GM12878 (cell line): ENCODE results near the gene RCOR2. TPM values are rescaled to one million over a fixed set of nuclear protein-coding genes. Genes with fewer than 3 reads are reported as not detected.

Source experiments
- BCL11A ChIP-seq: IDR thresholded peaks from 2 replicates; pipeline ENCODE4 v1.6.1; 2011; ENCODE audit warnings: low read depth, low read length
- BMI1 ChIP-seq: fragments of 450-650 bp; IDR thresholded peaks from 2 replicates; pipeline ENCODE4 v1.6.1; 2016; ENCODE audit warnings: mild to moderate bottlenecking, moderate library complexity, borderline replicate concordance
- FOXK2 ChIP-seq: fragments of 450-650 bp; IDR thresholded peaks from 2 replicates; pipeline ENCODE4 v1.6.1; 2017; ENCODE audit warnings: mild to moderate bottlenecking, moderate library complexity
- HDAC2 ChIP-seq: fragments of 200-600 bp; sonication (generic); IDR thresholded peaks from 2 replicates; pipeline ENCODE4 v1.6.1; 2017
- IKZF1 ChIP-seq: fragments of 450-650 bp; conservative IDR thresholded peaks from 2 replicates; pipeline ENCODE4 v1.6.1; 2017; ENCODE audit warnings: antibody characterized with exemption, mild to moderate bottlenecking
- IRF4 ChIP-seq: IDR thresholded peaks from 2 replicates; pipeline ENCODE4 v1.6.1; 2011; ENCODE audit warnings: low read depth, low read length
- JUNB ChIP-seq: IDR thresholded peaks from 2 replicates; pipeline ENCODE4 v1.6.1; 2016; ENCODE audit warnings: antibody characterized with exemption, mild to moderate bottlenecking
- KDM1A ChIP-seq: fragments of 200-600 bp; sonication (generic); IDR thresholded peaks from 2 replicates; pipeline ENCODE4 v1.6.1; 2016; ENCODE audit warnings: borderline replicate concordance
- KLF5 ChIP-seq: fragments of 450-650 bp; IDR thresholded peaks from 2 replicates; pipeline ENCODE4 v1.6.1; 2014; ENCODE audit warnings: mild to moderate bottlenecking; ENCODE audit not compliant: partially characterized antibody
- MYB ChIP-seq: fragments of 150-350 bp; IDR thresholded peaks from 2 replicates; pipeline ENCODE4 v1.6.1; 2014; ENCODE audit warnings: mild to moderate bottlenecking, low read depth, low read length, borderline replicate concordance
- MYC ChIP-seq: IDR thresholded peaks from 2 replicates; pipeline ENCODE4 v1.6.1; 2011; ENCODE audit warnings: mild to moderate bottlenecking, low read length, moderate library complexity, inconsistent platforms; ENCODE audit not compliant: insufficient read depth, insufficient replicate concordance, insufficient read length, severe bottlenecking
- RELA ChIP-seq: fragments of 450-650 bp; IDR thresholded peaks from 2 replicates; pipeline ENCODE4 v1.8.0; 2014; ENCODE audit warnings: borderline replicate concordance; ENCODE audit not compliant: partially characterized antibody
- RFX5 ChIP-seq: IDR thresholded peaks from 2 replicates; pipeline ENCODE4 v1.6.1; 2011; ENCODE audit warnings: low read depth, low read length, improper control_type of control experiment
- SMAD1 ChIP-seq: fragments of 450-650 bp; IDR thresholded peaks from 2 replicates; pipeline ENCODE4 v1.6.1; 2018; ENCODE audit warnings: mild to moderate bottlenecking, low read depth; ENCODE audit not compliant: partially characterized antibody
- SMARCA5 ChIP-seq: fragments of 450-650 bp; IDR thresholded peaks from 2 replicates; pipeline ENCODE4 v1.6.1; 2017; ENCODE audit warnings: mild to moderate bottlenecking
- polyA plus RNA-seq, 11 experiments: library from polyadenylated mRNA; depleted of rRNA in 4 of 11; unstranded in 6 of 11; stranded (reverse) in 5 of 11; fragments of >200 nt; fragmentation: Nextera tagmentation in 4 of 11; fragmentation: Illumina TruSeq in 1 of 11; extraction: Ambion mirVana in 4 of 11; extraction: Trizol in 1 of 11; gene quantifications; 1 replicate in 1 of 11; 2 replicates in 10 of 11; pipeline versions ENCODE4 v1.2.1 to v1.2.3, GENCODE V29; 2011 to 2016; ENCODE audit warnings: inconsistent platforms in 2 of 11, missing spikeins in 2 of 11, low read depth in 1 of 11
- total RNA-seq, 4 experiments: library from RNA; depleted of rRNA in 3 of 4; stranded (reverse); fragments of >200 nt in 3 of 4; fragmentation: Illumina TruSeq in 1 of 4; extraction: Trizol in 1 of 4; gene quantifications; 2 replicates each; pipeline versions ENCODE4 v1.2.1 to v1.2.3, GENCODE V29; 2013 to 2021
- TF ChIP-seq, protein P1 (sequence below): fragments of 450-650 bp; IDR thresholded peaks from 2 replicates; pipeline ENCODE4 v1.6.1; 2017; ENCODE audit warnings: mild to moderate bottlenecking, low read depth, inconsistent platforms; ENCODE audit not compliant: poor library complexity, severe bottlenecking
- TF ChIP-seq, protein P2 (sequence below): fragments of 450-650 bp; IDR thresholded peaks from 2 replicates; pipeline ENCODE4 v1.6.1; 2017; ENCODE audit warnings: antibody characterized with exemption, mild to moderate bottlenecking, moderate library complexity
- TF ChIP-seq, protein P3 (sequence below): fragments of 450-650 bp; IDR thresholded peaks from 2 replicates; pipeline ENCODE4 v1.6.1; 2018; ENCODE audit warnings: borderline replicate concordance, mild to moderate bottlenecking; ENCODE audit not compliant: partially characterized antibody
- TF ChIP-seq, protein P4 (sequence below): IDR thresholded peaks from 2 replicates; pipeline ENCODE4 v1.6.1; 2012; ENCODE audit warnings: low read depth, low read length, improper control_type of control experiment
- TF ChIP-seq, protein P5 (sequence below): IDR thresholded peaks from 2 replicates; pipeline ENCODE4 v1.6.1; 2011; ENCODE audit warnings: borderline replicate concordance, low read depth, mild to moderate bottlenecking, moderate library complexity, mixed read lengths, low read length; ENCODE audit not compliant: insufficient read depth; ENCODE audit errors: extremely low read length
- TF ChIP-seq, protein P6 (sequence below): fragments of 450-650 bp; IDR thresholded peaks from 2 replicates; pipeline ENCODE4 v1.6.1; 2017; ENCODE audit warnings: mild to moderate bottlenecking

The RCOR2 gene
- total and polyA plus RNA-seq, 10 of the 15 experiments (the other 5 are each of a cell fraction or from before 2014, with no cell fraction given): 0.06 to 0.32 (median 0.17) TPM; not detected in 5

DNA sequence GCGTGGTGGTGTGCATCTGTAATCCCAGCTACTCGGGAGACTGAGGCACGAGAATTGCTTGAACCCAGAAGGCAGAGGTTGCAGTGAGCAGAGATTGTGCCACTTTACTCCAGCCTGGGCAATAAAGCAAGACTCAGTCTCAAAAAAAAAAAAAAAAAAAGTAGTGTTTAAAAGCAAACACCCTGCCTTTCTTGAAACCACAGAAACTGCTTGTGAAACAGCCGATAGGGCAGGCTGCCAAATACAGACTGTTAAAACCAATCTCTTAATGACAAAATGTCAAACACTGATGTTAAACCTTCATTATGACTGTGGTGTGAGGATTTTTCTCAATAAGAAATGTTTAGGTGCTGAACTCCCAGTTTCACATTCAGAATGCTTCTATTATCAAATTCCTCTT lies 50.8 kb downstream of the RCOR2 start (continued):
- TF ChIP-seq SMAD1: peak; percentile 97
- TF ChIP-seq, protein P1, sequence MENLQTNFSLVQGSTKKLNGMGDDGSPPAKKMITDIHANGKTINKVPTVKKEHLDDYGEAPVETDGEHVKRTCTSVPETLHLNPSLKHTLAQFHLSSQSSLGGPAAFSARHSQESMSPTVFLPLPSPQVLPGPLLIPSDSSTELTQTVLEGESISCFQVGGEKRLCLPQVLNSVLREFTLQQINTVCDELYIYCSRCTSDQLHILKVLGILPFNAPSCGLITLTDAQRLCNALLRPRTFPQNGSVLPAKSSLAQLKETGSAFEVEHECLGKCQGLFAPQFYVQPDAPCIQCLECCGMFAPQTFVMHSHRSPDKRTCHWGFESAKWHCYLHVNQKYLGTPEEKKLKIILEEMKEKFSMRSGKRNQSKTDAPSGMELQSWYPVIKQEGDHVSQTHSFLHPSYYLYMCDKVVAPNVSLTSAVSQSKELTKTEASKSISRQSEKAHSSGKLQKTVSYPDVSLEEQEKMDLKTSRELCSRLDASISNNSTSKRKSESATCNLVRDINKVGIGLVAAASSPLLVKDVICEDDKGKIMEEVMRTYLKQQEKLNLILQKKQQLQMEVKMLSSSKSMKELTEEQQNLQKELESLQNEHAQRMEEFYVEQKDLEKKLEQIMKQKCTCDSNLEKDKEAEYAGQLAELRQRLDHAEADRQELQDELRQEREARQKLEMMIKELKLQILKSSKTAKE: peak; percentile 95
- TF ChIP-seq BMI1: 0 out of 2 replicates have a peak, but pooled peaks have one; percentile 63
- no peak for TF ChIP-seq MYB
- no peak for TF ChIP-seq SMARCA5
- TF ChIP-seq HDAC2: no peak
- no peak for TF ChIP-seq RELA
- peak; percentile 75 for TF ChIP-seq JUNB
- TF ChIP-seq, protein P2, sequence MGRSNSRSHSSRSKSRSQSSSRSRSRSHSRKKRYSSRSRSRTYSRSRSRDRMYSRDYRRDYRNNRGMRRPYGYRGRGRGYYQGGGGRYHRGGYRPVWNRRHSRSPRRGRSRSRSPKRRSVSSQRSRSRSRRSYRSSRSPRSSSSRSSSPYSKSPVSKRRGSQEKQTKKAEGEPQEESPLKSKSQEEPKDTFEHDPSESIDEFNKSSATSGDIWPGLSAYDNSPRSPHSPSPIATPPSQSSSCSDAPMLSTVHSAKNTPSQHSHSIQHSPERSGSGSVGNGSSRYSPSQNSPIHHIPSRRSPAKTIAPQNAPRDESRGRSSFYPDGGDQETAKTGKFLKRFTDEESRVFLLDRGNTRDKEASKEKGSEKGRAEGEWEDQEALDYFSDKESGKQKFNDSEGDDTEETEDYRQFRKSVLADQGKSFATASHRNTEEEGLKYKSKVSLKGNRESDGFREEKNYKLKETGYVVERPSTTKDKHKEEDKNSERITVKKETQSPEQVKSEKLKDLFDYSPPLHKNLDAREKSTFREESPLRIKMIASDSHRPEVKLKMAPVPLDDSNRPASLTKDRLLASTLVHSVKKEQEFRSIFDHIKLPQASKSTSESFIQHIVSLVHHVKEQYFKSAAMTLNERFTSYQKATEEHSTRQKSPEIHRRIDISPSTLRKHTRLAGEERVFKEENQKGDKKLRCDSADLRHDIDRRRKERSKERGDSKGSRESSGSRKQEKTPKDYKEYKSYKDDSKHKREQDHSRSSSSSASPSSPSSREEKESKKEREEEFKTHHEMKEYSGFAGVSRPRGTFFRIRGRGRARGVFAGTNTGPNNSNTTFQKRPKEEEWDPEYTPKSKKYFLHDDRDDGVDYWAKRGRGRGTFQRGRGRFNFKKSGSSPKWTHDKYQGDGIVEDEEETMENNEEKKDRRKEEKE: no peak
- TF ChIP-seq FOXK2: no peak
- TF ChIP-seq RFX5: no peak
- TF ChIP-seq, protein P3, sequence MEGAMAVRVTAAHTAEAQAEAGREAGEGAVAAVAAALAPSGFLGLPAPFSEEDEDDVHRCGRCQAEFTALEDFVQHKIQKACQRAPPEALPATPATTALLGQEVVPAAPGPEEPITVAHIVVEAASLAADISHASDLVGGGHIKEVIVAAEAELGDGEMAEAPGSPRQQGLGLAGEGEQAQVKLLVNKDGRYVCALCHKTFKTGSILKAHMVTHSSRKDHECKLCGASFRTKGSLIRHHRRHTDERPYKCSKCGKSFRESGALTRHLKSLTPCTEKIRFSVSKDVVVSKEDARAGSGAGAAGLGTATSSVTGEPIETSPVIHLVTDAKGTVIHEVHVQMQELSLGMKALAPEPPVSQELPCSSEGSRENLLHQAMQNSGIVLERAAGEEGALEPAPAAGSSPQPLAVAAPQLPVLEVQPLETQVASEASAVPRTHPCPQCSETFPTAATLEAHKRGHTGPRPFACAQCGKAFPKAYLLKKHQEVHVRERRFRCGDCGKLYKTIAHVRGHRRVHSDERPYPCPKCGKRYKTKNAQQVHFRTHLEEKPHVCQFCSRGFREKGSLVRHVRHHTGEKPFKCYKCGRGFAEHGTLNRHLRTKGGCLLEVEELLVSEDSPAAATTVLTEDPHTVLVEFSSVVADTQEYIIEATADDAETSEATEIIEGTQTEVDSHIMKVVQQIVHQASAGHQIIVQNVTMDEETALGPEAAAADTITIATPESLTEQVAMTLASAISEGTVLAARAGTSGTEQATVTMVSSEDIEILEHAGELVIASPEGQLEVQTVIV: no peak
- TF ChIP-seq, protein P4, sequence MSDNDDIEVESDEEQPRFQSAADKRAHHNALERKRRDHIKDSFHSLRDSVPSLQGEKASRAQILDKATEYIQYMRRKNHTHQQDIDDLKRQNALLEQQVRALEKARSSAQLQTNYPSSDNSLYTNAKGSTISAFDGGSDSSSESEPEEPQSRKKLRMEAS: no peak
- TF ChIP-seq, protein P5, sequence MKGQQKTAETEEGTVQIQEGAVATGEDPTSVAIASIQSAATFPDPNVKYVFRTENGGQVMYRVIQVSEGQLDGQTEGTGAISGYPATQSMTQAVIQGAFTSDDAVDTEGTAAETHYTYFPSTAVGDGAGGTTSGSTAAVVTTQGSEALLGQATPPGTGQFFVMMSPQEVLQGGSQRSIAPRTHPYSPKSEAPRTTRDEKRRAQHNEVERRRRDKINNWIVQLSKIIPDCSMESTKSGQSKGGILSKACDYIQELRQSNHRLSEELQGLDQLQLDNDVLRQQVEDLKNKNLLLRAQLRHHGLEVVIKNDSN: no peak
- TF ChIP-seq IKZF1: peak; percentile 68
- TF ChIP-seq KLF5: no peak
- peak; percentile 66 for TF ChIP-seq BCL11A
- no peak for TF ChIP-seq KDM1A
- TF ChIP-seq, protein P6, sequence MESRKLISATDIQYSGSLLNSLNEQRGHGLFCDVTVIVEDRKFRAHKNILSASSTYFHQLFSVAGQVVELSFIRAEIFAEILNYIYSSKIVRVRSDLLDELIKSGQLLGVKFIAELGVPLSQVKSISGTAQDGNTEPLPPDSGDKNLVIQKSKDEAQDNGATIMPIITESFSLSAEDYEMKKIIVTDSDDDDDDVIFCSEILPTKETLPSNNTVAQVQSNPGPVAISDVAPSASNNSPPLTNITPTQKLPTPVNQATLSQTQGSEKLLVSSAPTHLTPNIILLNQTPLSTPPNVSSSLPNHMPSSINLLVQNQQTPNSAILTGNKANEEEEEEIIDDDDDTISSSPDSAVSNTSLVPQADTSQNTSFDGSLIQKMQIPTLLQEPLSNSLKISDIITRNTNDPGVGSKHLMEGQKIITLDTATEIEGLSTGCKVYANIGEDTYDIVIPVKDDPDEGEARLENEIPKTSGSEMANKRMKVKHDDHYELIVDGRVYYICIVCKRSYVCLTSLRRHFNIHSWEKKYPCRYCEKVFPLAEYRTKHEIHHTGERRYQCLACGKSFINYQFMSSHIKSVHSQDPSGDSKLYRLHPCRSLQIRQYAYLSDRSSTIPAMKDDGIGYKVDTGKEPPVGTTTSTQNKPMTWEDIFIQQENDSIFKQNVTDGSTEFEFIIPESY: no peak
- TF ChIP-seq IRF4: peak; percentile 77
- TF ChIP-seq MYC: no peak
